ENCODE data around the gene KLF7.

KLF7 gene

GRCh38 chr2:207165121-207166038, at the start of gene KLF7:
Gene KLF7, minus strand, starts transcription at chr2:207165948. Its CDS starts 380 bp downstream, at chr2:207165568.
- no peak for DNase-seq

DNA sequence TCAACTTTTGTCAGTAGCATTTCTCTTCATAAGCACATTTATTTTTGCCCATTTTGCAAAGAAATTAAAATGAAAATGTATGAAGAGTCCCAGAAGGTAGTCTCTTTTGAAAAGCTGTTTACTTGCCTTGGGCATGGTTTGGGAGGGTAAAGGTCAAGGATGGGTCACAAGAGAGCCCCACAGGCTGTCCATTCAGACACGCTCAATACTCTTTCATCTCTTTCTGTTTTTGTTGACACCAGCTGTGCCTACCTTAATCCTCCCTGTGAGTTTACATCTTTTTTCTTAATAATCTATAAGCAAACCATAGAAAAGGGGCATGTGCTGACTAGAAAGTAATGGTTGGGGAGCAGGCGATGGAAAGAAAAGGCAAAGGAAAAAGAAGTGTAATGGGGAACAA, 49.6 kb upstream of the KLF7 start:
- DNase-seq: no peak

GRCh38 chr2:207214446-207214845, 48.7 kb upstream of the KLF7 start:
- DNase-seq: no peak

DNA sequence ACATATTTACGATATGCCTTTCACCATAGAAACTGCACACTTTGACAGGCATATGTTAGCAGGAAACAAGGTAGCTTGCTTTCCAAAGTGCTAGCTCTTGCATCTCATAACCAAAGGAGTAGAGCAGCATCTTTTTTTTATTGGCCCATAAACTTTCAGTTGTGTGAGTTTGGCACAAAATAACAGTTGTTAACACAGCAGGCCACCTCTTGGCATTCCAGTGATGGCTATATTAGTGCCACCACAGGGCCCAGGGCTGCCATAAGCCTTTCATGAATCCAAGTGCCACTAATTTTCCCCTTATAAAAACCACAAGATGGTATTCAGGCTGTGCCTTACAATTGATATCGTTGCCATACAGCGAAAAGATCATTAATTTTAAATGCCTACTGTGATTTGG, 40.3 kb upstream of the KLF7 start:
- DNase-seq: no peak

- DNase-seq: no peak
Measured at GRCh38 chr2:207205173-207205957, 39.6 kb upstream of the KLF7 start.

- DNase-seq: no peak
Measured at GRCh38 chr2:207203056-207203455, 37.3 kb upstream of the KLF7 start.

DNA sequence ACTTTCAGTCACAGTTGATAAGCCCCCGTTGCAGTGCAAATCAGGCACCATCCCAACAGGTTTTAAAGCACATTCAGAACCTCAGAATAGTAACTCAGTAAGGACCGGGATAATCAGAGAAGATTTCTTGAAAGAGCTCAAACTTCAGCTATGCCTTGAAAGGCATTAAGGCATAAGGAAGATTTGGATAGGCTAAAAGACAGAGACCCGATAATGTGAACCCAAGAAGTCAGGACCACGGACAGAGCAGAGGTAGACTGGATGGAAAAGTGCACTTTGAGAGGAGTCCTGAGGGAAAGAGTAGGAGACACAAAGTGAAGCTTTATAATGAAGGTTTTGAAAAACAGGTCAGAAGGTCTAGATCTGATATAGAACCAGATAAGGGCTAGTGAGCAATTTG, 36.9 kb upstream of the KLF7 start:
- DNase-seq: no peak

GRCh38 chr2:207201416-207201815, 35.7 kb upstream of the KLF7 start:
- DNase-seq: no peak

DNA sequence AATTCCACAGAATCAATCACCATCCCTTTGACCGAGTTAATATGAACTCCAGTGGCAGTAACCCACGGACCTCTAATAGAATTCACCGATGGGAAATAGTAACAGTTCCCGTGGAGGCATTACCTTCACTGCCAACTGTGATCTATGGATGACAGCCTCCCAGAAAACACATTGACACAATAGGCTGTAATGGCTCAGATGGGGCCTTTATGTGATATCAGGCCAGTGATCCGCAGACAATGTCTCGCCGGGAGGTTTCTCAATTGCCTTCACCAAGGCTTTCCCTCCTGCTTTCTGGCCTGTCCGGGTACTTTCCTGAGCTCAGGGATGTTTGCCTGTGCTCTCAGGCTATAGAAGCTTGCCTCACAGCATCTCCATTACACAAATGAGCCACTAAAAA, 34.4 kb upstream of the KLF7 start:
- DNase-seq: no peak

- DNase-seq: no peak
Measured at GRCh38 chr2:207194028-207194427, 28.3 kb upstream of the KLF7 start.

GRCh38 chr2:207188626-207189419, 23.1 kb upstream of the KLF7 start:
- DNase-seq: peak; percentile 67

DNA sequence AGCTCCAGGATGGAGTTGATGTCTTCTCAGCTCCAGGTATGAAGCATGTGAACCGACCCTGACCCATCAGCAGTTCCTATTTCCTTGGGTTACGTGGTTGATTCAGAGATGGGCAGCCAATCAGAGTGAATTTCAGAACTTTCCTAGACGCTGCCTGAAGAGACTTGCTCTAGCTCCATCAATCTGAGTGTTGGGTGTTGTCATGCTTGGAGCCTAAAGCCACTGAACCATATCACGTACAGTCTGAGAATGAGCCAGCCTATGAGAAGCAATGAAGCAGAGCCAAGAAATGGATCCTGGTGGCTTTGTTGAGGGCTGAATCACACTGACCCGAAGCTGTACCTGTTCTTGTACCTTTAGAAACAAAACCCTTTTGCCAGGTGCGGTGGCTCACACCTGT, 19.6 kb upstream of the KLF7 start:
- DNase-seq: no peak

DNA sequence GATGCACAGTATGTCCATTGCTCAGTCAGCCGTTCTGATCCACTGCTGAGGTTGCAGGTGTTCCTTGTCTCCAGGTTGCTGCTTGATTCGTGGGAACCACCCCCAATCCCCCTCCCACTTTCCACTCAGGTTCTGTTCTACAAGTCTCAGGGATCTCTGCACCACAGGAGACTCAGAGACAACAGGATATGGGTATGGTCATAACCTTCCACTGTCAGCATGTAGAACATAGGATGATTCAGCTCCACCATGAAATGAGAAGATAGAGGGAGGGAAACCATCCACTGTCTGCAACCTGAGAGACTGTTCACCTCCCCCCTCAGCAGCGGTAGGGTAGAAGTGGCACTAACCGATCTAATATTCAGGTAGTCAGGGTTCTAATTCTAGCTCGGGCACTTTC, 19.0 kb upstream of the KLF7 start:
- no peak for DNase-seq

DNA sequence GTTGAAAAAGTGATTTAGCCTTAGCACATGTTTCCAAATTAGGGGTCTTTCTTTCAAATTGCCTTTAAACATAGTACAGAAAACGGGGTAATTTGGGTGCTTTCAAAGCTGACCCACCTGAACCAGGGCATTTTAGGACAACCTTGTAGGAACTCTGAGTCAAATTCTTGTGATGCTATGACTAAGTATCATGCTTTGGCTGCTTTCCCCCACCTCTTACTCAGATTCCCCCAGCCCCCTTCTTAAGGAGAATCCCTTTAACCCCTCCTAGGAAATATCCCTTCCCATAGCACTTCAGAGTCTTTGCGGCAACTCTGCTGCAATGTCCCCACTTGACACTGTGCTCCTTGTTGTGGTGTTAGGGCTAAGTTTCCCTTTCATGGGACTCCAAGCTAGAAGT, 18.6 kb upstream of the KLF7 start:
- no peak for DNase-seq

- DNase-seq: no peak
Measured at GRCh38 chr2:207183506-207183905, 17.8 kb upstream of the KLF7 start.

DNA sequence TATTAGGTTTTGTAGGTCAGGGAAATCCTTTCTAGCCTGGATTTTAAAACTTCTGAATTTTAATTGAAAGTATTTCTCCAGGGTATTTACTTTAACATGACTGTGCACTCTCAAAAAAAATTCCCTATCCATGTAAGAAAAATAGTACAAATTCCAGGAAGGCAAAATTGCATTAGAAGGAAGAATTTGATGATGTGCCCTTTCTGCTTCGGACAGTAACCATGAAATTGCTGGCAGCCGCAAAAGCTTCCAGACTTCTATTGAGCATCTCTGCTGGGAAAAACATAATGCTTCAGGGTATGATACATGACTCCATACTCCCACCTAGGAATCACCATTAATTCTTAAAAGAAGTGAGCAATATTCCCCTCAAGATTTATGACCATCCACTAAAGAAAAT, 17.2 kb upstream of the KLF7 start:
- DNase-seq: no peak

DNA sequence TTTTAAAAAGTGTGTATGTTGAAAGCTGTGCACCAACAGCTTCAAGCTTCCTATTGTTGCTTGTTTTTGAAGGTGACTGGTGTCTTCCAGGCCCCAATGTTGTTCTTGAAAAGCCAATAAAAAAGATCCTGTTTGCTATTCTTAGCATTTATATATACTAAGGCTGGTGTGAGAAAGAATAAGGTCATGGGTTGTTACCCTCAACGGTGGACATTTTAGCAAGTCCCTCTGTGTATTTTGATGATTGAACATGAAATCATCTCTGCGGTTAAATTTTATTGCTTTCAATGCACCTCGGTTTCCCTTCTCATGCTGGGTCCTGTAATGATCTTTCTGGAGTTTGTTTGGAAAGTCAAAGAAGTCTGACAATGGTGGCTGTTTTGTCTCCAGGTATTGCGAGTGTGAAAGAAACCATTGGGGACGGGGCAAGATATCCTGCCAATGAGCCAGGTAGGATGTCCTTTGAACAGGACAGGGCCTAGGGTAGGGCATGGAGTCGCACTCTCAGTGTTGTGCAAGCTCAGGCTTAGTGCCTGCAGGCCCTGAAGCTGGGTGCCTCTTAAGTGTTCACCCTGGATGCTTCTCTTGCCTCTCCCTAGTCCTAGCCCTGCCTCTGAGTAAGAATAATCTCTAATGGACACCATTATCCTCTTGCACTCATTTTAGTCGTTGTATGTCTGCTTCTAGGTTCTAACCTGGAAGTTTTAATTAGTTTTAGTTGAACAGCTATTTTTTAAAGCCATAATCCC, 16.0 kb upstream of the KLF7 start:
- DNase-seq: no peak

- DNase-seq: no peak
Measured at GRCh38 chr2:207180741-207181140, 15.0 kb upstream of the KLF7 start.

DNA sequence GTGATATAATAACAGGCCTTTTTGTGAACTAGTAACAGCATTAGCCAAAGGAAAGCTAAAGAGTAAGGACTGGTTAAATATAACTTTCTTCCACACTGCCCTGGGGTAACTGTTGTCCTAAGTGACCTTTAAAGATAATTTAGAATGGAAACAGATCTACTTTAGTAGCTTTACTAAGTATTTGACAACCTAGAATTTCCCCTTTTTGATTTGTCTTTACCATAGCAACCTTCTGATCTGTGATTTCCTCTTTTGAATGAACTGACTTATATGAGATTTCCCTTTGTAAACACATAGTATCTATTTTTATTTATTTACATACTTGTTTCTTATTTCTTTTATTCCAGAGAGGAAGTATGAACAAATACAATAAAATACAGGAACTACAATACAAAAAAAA, 10.5 kb upstream of the KLF7 start:
- no peak for DNase-seq

GRCh38 chr2:207173641-207174040, 7.9 kb upstream of the KLF7 start:
- DNase-seq: no peak

DNA sequence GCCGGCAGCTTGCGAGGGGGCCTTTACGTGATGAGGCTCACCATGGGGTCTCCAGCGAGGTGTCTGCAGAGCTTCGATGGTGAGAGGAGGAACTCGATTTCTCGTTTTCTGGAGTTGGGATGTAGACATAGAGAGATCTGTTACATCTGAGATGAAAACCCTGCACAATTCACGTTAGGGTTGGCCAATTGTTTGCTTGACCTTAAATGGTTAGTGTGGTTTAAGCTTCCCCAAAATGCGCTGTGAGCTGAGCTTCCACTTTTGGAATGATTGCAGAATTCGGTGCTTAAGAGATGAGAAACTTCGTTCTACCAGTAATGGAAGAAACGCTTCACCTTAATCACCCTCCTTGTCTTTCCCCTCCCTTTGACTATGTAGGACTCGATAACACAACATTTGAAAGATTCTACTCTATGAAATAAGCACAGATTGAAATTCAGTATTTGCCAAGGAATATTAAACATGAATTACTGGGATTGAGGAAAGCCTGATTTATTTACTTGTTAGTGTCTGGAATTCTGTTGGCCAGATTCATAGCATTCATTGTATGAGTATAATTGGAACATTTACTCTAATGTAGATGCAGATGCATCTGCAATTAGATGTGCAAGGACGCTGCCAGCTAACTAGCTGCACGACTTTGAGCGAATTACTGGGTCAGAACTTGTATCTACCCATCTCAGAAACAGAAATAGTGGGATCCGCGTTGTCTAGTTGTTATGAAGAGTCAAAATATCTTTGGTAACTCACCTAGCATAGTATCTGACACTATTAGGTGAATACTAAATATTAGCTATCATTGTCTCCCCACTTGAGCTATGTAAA, 1.6 kb upstream of the KLF7 start:
- DNase-seq: no peak
